Measurements from ENCODE around the gene GTF3C5.
"Not testable (repeated sequence)": the region's sequence is repeated elsewhere in the genome, so short reads cannot be mapped to it uniquely, and the experiment has no call there.

GTF3C5 gene

GRCh38 chr9:132996526-132996925, 34.3 kb upstream of the GTF3C5 start:
- no peak for DNase-seq

GRCh38 chr9:132997591-132997990, 33.2 kb upstream of the GTF3C5 start:
- DNase-seq = no peak

GRCh38 chr9:132998221-132998620, 32.6 kb upstream of the GTF3C5 start:
- not testable (repeated sequence) for DNase-seq

- no peak for DNase-seq
Measured at GRCh38 chr9:132998831-132999635, 31.8 kb upstream of the GTF3C5 start.

GRCh38 chr9:133002147-133003070, 28.4 kb upstream of the GTF3C5 start:
- peak; percentile 71 for DNase-seq

- DNase-seq = no peak
Measured at GRCh38 chr9:133003071-133003461, 27.7 kb upstream of the GTF3C5 start.

- peak; percentile 81 for DNase-seq
Measured at GRCh38 chr9:133003671-133004090, 27.1 kb upstream of the GTF3C5 start.

- peak; percentile 95 for DNase-seq
Measured at GRCh38 chr9:133004091-133004998, 26.5 kb upstream of the GTF3C5 start.

GRCh38 chr9:133004999-133005760, 25.6 kb upstream of the GTF3C5 start:
- DNase-seq = no peak

- DNase-seq = no peak
Measured at GRCh38 chr9:133005957-133006356, 24.8 kb upstream of the GTF3C5 start.

GRCh38 chr9:133006731-133007352, 24.0 kb upstream of the GTF3C5 start:
- no peak for DNase-seq

- no peak for DNase-seq
Measured at GRCh38 chr9:133008406-133008805, 22.4 kb upstream of the GTF3C5 start.

GRCh38 chr9:133008824-133009223, 22.0 kb upstream of the GTF3C5 start:
- DNase-seq = peak; percentile 39

GRCh38 chr9:133009906-133010582, 20.8 kb upstream of the GTF3C5 start:
- DNase-seq = no peak

- DNase-seq = no peak
Measured at GRCh38 chr9:133014696-133015095, 16.1 kb upstream of the GTF3C5 start.

- DNase-seq = no peak
Measured at GRCh38 chr9:133023117-133023890, 7.5 kb upstream of the GTF3C5 start.

GRCh38 chr9:133026426-133026825, 4.4 kb upstream of the GTF3C5 start:
- DNase-seq = no peak

GRCh38 chr9:133027134-133027533, 3.7 kb upstream of the GTF3C5 start:
- no peak for DNase-seq

- DNase-seq = no peak
Measured at GRCh38 chr9:133028221-133028620, 2.6 kb upstream of the GTF3C5 start.

GRCh38 chr9:133029994-133030316, 842 bp upstream of the GTF3C5 start:
- DNase-seq = no peak

- DNase-seq = no peak
Measured at GRCh38 chr9:133031130-133031422, 279 bp downstream of the GTF3C5 start.
